Uterus (tissue), 4 donors: ENCODE results near the gene SPEG. TPM values are rescaled to one million over a fixed set of nuclear protein-coding genes. Genes with fewer than 3 reads are reported as not detected.

Experiments
- DNase-seq, 2 donors: peaks; one replicate each; pipeline ENCODE4 v3.0.0-alpha.2; 2019 to 2020
- H3K27ac ChIP-seq, 2 donors: fragments of 200-600 bp; sonication (generic); 1 replicate in 1 of 2; 2 replicates in 1 of 2; pipeline ENCODE4 v1.5.1; 2016 to 2018
- H3K27me3 ChIP-seq, 2 donors: fragments of 200-600 bp; sonication (generic); one replicate each; pipeline ENCODE4 v1.5.1; 2018 to 2019; ENCODE audit warnings: control low read depth in 1 of 2
- H3K36me3 ChIP-seq, 2 donors: fragments of 200-600 bp; sonication (generic); one replicate each; pipeline ENCODE4 v1.5.1; 2019; ENCODE audit warnings: control low read depth in 1 of 2
- H3K4me1 ChIP-seq, 2 donors: fragments of 200-600 bp; sonication (generic); one replicate each; pipeline ENCODE4 v1.5.1; 2018 to 2019; ENCODE audit warnings: control low read depth in 1 of 2
- H3K4me3 ChIP-seq, 2 donors: fragments of 200-600 bp; sonication (generic); 1 replicate in 1 of 2; 2 replicates in 1 of 2; pipeline ENCODE4 v1.5.1; 2018 to 2019; ENCODE audit warnings: mild to moderate bottlenecking in 1 of 2
- H3K9me3 ChIP-seq, 2 donors: fragments of 200-600 bp; sonication (generic); one replicate each; pipeline ENCODE4 v1.5.1; 2019; ENCODE audit warnings: control low read depth in 1 of 2
- POLR2A ChIP-seq, 2 donors: fragments of 450-650 bp; IDR thresholded peaks; one replicate each; pipeline ENCODE4 v1.6.1; 2016; ENCODE audit warnings: antibody characterized with exemption in 2 of 2, mild to moderate bottlenecking in 1 of 2, moderate library complexity in 1 of 2
- intact Hi-C: fragments of 100-400 bp; cut with DNase I; formaldehyde crosslinking; loops from one replicate; pipeline ENCODE4 v1.15.1; 2023; ENCODE audit warnings: low total_unique reads
- total RNA-seq, 4 donors: library from RNA; depleted of rRNA in 3 of 4; stranded (reverse); fragments of >200 nt in 3 of 4; gene quantifications; one replicate each; pipeline versions ENCODE4 v1.1.0 to v1.2.4, GENCODE V29; 2014 to 2023
- TF ChIP-seq, protein P1 (sequence below), 4 experiments: fragments of 200-600 bp in 2 of 4; fragments of 450-650 bp in 2 of 4; sonication (generic) in 2 of 4; IDR thresholded peaks; one replicate each; pipeline ENCODE4 v1.5.1; 2016 to 2019; ENCODE audit warnings: antibody characterized with exemption in 4 of 4, mild to moderate bottlenecking in 2 of 4, moderate library complexity in 1 of 4
- donor health status: DM: yes; HTN: yes; CAD: no.

The SPEG gene
- total RNA-seq, 4 donors from 2014 or later: 22.9 to 318 (median 36.1) TPM

DNA sequence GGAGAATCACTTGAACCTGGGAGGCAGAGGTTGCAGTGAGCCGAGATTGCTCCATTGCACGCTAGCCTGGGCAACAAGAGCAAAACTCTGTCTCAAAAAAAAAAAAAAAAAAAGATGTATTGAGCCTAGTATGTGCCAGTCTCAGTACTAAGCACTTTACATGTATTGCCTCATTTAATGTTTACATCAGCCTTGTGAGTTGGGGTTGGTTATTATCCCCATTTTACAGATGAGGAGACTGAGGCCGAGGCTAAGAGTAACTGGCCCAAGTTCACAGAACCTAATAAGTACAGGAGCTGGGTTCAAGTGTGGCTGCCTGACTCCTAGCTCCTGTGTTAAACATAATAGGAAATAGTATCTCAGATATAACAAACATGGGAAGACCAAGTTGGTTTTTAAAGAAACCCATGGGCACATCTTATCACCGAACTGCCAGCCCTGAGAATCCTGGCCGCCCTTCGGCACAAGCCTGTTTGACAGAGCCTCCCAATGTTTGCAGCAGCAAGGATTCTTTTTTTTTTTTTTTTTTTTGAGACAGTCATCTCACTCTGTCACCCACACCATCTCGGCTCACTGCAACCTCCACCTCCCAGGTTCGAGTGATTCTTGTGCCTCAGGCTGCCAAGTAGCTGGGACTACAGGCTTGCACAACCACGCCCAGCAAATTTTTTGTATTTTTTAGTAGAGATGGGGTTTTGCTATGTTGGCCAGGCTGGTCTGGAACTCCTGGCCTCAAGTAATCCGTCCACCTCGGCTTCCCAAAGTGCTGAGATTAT, 39.8 kb downstream of the SPEG start:
- H3K36me3 ChIP-seq: no peaks in the 10 kb centered on the region
- no peak for DNase-seq
- intact Hi-C loops: loop anchor here (5.0 kb wide), 1 partner anchor 53 kb away; no protein-coding TSS in a partner anchor
- H3K4me3 ChIP-seq: no peak overlapping the region
- H3K4me1 ChIP-seq: peaks cover 0 to 5% of the 10 kb centered on the region in 2 donors
- no peak for TF ChIP-seq POLR2A (IDR thresholded peaks at IDR 0.05)
- TF ChIP-seq, protein P1, sequence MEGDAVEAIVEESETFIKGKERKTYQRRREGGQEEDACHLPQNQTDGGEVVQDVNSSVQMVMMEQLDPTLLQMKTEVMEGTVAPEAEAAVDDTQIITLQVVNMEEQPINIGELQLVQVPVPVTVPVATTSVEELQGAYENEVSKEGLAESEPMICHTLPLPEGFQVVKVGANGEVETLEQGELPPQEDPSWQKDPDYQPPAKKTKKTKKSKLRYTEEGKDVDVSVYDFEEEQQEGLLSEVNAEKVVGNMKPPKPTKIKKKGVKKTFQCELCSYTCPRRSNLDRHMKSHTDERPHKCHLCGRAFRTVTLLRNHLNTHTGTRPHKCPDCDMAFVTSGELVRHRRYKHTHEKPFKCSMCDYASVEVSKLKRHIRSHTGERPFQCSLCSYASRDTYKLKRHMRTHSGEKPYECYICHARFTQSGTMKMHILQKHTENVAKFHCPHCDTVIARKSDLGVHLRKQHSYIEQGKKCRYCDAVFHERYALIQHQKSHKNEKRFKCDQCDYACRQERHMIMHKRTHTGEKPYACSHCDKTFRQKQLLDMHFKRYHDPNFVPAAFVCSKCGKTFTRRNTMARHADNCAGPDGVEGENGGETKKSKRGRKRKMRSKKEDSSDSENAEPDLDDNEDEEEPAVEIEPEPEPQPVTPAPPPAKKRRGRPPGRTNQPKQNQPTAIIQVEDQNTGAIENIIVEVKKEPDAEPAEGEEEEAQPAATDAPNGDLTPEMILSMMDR (IDR thresholded peaks at IDR 0.05): no peak
- H3K27me3 ChIP-seq: no peaks in the 10 kb centered on the region
- H3K27ac ChIP-seq: peak overlapping the region; percentile 64 to 66
- no peaks in the 10 kb centered on the region for H3K9me3 ChIP-seq

DNA sequence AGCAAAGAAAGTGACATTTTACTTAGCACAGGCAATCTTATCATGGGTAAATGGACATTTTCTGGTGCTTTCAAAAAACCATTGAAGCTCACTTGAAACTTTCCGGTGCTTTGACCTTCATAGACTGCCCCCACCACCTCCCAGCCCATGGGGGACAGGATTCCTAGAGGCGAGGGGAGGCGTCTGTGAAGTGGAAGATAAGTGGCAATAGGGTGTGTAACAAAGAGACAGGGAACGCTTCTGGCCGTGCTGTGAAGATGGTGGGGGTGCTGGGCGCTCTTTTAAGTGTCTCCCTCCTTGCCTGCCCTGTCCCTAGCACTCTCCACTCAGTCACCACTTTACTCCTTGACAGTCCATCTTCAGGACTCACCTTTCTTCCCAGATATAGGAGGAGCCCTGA, 40.6 kb downstream of the SPEG start:
- peaks cover 0 to 5% of the 10 kb centered on the region in 2 donors for H3K4me1 ChIP-seq
- intact Hi-C loops: loop anchor here (5.0 kb wide), 1 partner anchor 52 kb away; no protein-coding TSS in a partner anchor
- H3K27me3 ChIP-seq: no peaks in the 10 kb centered on the region
- TF ChIP-seq, protein P1 (IDR thresholded peaks at IDR 0.05): no peak
- TF ChIP-seq POLR2A (IDR thresholded peaks at IDR 0.05): no peak
- no peaks in the 10 kb centered on the region for H3K36me3 ChIP-seq
- H3K9me3 ChIP-seq: no peaks in the 10 kb centered on the region
- DNase-seq: no peak
- H3K27ac ChIP-seq: peak overlapping the region; percentile 64 to 66
- no peak overlapping the region for H3K4me3 ChIP-seq

- Histone ChIP-seq H3K36me3 (no peaks in the 10 kb centered on the region), H3K4me1 (peaks cover 0 to 5% of the 10 kb centered on the region in 2 donors), H3K27ac (peak overlapping the region; percentile 64 to 66), H3K4me3 (no peak overlapping the region), H3K27me3 (no peaks in the 10 kb centered on the region), H3K9me3 (no peaks in the 10 kb centered on the region)
- DNase-seq: peak; percentile 79 to 82
- no peak for TF ChIP-seq POLR2A (IDR thresholded peaks at IDR 0.05)
- TF ChIP-seq, protein P1 (IDR thresholded peaks at IDR 0.05): peak; percentile 77 to 90 (median 84)
- intact Hi-C loops: loop anchor here (5.0 kb wide), 1 partner anchor 51 kb away; no protein-coding TSS in a partner anchor
Measured at GRCh38 chr2:219475697-219476651, 41.3 kb downstream of the SPEG start.

DNA sequence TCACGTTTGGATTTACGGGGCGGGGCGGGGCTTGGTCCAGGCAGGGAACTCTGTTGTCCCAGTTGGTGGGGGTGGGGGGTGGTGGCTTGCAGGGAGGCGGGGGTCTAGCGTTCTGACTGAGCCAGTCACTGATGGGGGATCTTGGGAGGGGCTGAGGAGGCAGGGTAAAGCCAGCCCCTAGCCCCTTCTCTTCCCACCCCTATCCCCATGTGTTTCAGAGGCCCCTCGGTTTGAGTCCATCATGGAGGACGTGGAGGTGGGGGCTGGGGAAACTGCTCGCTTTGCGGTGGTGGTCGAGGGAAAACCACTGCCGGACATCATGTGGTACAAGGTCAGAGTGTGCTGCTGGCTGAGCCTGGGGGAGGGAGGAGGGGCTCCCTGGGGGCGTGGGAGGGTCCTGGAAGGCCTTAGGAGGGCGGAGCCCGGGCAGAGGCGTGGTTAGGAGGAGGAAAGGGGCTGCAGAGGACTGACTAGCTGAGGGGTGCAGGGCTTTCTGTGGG, 42.1 kb downstream of the SPEG start:
- no peak overlapping the region for H3K4me3 ChIP-seq
- no peaks in the 10 kb centered on the region for H3K9me3 ChIP-seq
- H3K36me3 ChIP-seq: no peaks in the 10 kb centered on the region
- peak overlapping the region; percentile 64 to 66 for H3K27ac ChIP-seq
- TF ChIP-seq, protein P1 (IDR thresholded peaks at IDR 0.05): no peak
- no peak for TF ChIP-seq POLR2A (IDR thresholded peaks at IDR 0.05)
- no peaks in the 10 kb centered on the region for H3K27me3 ChIP-seq
- intact Hi-C loops: loop anchor here (5.0 kb wide), 1 partner anchor 51 kb away; no protein-coding TSS in a partner anchor
- DNase-seq: peak; percentile 62 to 66
- peaks cover 0 to 5% of the 10 kb centered on the region in 2 donors for H3K4me1 ChIP-seq
